Upper lobe of left lung (tissue), 4 donors: ENCODE measurements around the gene KLK6.

Source experiments
- POLR2A ChIP-seq, 4 donors: fragments of 450-650 bp; IDR thresholded peaks; one replicate each; pipeline ENCODE4 v1.5.1; 2016 to 2017; ENCODE audit warnings: antibody characterized with exemption in 4 of 4, mild to moderate bottlenecking in 2 of 4
- POLR2AphosphoS5 ChIP-seq, 2 donors: sonication (generic); formaldehyde crosslinking; IDR thresholded peaks; one replicate each; pipeline ENCODE4 v1.5.1; 2017; ENCODE audit warnings: antibody characterized with exemption in 2 of 2
- TF ChIP-seq, protein P1 (sequence below), 6 experiments: fragments of 450-650 bp in 4 of 6; fragments of 200-600 bp in 2 of 6; sonication (generic) in 2 of 6; IDR thresholded peaks; one replicate each; pipeline ENCODE4 v1.5.1; 2016 to 2019; ENCODE audit warnings: antibody characterized with exemption in 6 of 6

DNA sequence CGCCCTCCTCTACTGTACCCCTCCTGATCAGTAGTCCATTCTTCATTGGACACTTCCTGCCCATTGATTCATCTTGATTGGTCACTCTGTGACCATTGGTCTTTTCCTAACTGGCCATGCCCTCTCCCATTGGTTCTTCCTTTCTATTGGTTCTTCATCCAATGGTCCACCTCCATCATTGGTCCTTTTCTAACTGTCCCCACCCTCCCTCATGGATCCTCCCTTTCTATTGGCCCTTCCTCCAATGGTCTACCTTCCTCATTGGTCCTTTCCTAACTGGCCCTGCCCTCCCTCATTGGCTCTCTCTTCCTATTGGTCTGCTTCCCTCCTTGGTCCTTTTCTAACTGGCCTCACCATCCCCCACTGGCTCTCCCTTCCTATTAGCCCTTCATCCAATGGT, 7.1 kb downstream of the KLK6 start:
- TF ChIP-seq, protein P1, sequence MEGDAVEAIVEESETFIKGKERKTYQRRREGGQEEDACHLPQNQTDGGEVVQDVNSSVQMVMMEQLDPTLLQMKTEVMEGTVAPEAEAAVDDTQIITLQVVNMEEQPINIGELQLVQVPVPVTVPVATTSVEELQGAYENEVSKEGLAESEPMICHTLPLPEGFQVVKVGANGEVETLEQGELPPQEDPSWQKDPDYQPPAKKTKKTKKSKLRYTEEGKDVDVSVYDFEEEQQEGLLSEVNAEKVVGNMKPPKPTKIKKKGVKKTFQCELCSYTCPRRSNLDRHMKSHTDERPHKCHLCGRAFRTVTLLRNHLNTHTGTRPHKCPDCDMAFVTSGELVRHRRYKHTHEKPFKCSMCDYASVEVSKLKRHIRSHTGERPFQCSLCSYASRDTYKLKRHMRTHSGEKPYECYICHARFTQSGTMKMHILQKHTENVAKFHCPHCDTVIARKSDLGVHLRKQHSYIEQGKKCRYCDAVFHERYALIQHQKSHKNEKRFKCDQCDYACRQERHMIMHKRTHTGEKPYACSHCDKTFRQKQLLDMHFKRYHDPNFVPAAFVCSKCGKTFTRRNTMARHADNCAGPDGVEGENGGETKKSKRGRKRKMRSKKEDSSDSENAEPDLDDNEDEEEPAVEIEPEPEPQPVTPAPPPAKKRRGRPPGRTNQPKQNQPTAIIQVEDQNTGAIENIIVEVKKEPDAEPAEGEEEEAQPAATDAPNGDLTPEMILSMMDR (IDR thresholded peaks at IDR 0.05) = no peak
- TF ChIP-seq POLR2A (IDR thresholded peaks at IDR 0.05) = no peak
- TF ChIP-seq POLR2AphosphoS5 (IDR thresholded peaks at IDR 0.05) = no peak
